K562 (cell line): Measurements from ENCODE around the gene BCAP31. TPM values are rescaled to one million over a fixed set of nuclear protein-coding genes. Genes with fewer than 3 reads are reported as not detected.
A peak's percentile ranks its signal among the peaks of the same experiment; 100 is the strongest.

Experiments
- C11orf30 ChIP-seq: fragments of 450-650 bp; IDR thresholded peaks from 2 replicates; pipeline ENCODE4 v1.6.1; 2016; ENCODE audit warnings: low read depth, mild to moderate bottlenecking
- CBX2 ChIP-seq: fragments of 200-600 bp; sonication (generic); IDR thresholded peaks from one replicate; pipeline ENCODE4 v1.6.1; 2012; ENCODE audit warnings: mild to moderate bottlenecking, low read length, inconsistent platforms; ENCODE audit not compliant: insufficient read depth, poor library complexity, severe bottlenecking
- ELK1 ChIP-seq: sonication (generic); formaldehyde crosslinking; IDR thresholded peaks from 2 replicates; pipeline ENCODE4 v1.8.1; 2022; ENCODE audit warnings: missing genetic modification reagents
- ILK ChIP-seq: fragments of 450-650 bp; IDR thresholded peaks from 2 replicates; pipeline ENCODE4 v1.6.1; 2016; ENCODE audit warnings: missing genetic modification characterization, low read depth, mild to moderate bottlenecking, missing compliant biosample characterization, moderate library complexity, borderline replicate concordance
- MAX ChIP-seq: sonication (generic); formaldehyde crosslinking; IDR thresholded peaks from 2 replicates; pipeline ENCODE4 v1.9.0; 2022; ENCODE audit warnings: mild to moderate bottlenecking, missing genetic modification reagents
- MCM7 ChIP-seq, 2 experiments: fragments of 450-650 bp; IDR thresholded peaks; 2 replicates each; pipeline ENCODE4 v1.6.1; 2016 to 2018
- NEUROD1 ChIP-seq: fragments of 150-350 bp; IDR thresholded peaks from 2 replicates; pipeline ENCODE4 v1.6.1; 2014; ENCODE audit warnings: borderline replicate concordance, low read length, low read depth; ENCODE audit not compliant: partially characterized antibody
- NUFIP1 ChIP-seq: fragments of 450-650 bp; IDR thresholded peaks from 2 replicates; pipeline ENCODE4 v1.6.1; 2018; ENCODE audit not compliant: partially characterized antibody
- POLR2G ChIP-seq: fragments of 200-400 bp; formaldehyde crosslinking; IDR thresholded peaks from 2 replicates; pipeline ENCODE4 v1.6.1; 2017; ENCODE audit warnings: low read depth, mild to moderate bottlenecking, antibody characterized with exemption, low read length, moderate library complexity
- RREB1 ChIP-seq: fragments of 250-450 bp; sonication (Bioruptor Pico); IDR thresholded peaks from 2 replicates; pipeline ENCODE4 v1.4.0; 2020
- SAP30 ChIP-seq: fragments of 200-600 bp; sonication (generic); IDR thresholded peaks from 2 replicates; pipeline ENCODE4 v1.6.1; 2012; ENCODE audit warnings: borderline replicate concordance, low read depth, mild to moderate bottlenecking, moderate library complexity, low read length, control low read depth, inconsistent platforms; ENCODE audit not compliant: insufficient read depth, poor library complexity, severe bottlenecking
- SMAD4 ChIP-seq: fragments of 250-450 bp; sonication (Bioruptor Pico); conservative IDR thresholded peaks from 2 replicates; pipeline ENCODE4 v1.8.0; 2021; ENCODE audit warnings: inconsistent platforms, mild to moderate bottlenecking, moderate library complexity
- SMARCC2 ChIP-seq: fragments of 450-650 bp; IDR thresholded peaks from 2 replicates; pipeline ENCODE4 v1.6.1; 2017; ENCODE audit warnings: antibody characterized with exemption, moderate library complexity, mild to moderate bottlenecking, low read depth
- VEZF1 ChIP-seq: fragments of 200-800 bp; sonication (Bioruptor generic); IDR thresholded peaks from 2 replicates; pipeline ENCODE4 v1.6.1; 2017; ENCODE audit warnings: missing genetic modification characterization, missing compliant biosample characterization
- polyA plus RNA-seq, 8 experiments: library from polyadenylated mRNA; depleted of rRNA in 4 of 8; stranded (reverse) in 5 of 8; unstranded in 3 of 8; fragments of >200 nt; fragmentation: Nextera tagmentation in 2 of 8; fragmentation: Illumina TruSeq in 1 of 8; extraction: Ambion mirVana in 2 of 8; extraction: Trizol in 1 of 8; gene quantifications; 2 replicates each; pipeline versions ENCODE4 v1.2.1 to v1.2.3, GENCODE V29; 2011 to 2014; ENCODE audit warnings: inconsistent platforms in 1 of 8, missing spikeins in 1 of 8
- total RNA-seq, 7 experiments: library from RNA; depleted of rRNA in 6 of 7; stranded (reverse); fragments of >200 nt in 6 of 7; fragmentation: Illumina TruSeq in 2 of 7; extraction: Trizol in 2 of 7; gene quantifications; 2 replicates each; pipeline versions ENCODE4 v1.2.1 to v1.2.3, GENCODE V29; 2011 to 2021; ENCODE audit warnings: low replicate concordance in 1 of 7

Gene BCAP31
- total and polyA plus RNA-seq, 9 of the 15 experiments (the other 6 are each of a cell fraction or from before 2014, with no cell fraction given), result 156 to 683 (median 188) TPM

GRCh38 chrX:153765138-153766079, 41.2 kb upstream of the BCAP31 start (continued):
- no peak for TF ChIP-seq ELK1 (CRISPR knock-in tag)
- TF ChIP-seq POLR2G, result peak; percentile 89
- no peak for TF ChIP-seq CBX2
- peak; percentile 83 for TF ChIP-seq MAX (CRISPR knock-in tag)
- no peak for TF ChIP-seq RREB1 (CRISPR knock-in tag)
- peak; percentile 63 for TF ChIP-seq NEUROD1
- peak; percentile 39 for TF ChIP-seq VEZF1
- TF ChIP-seq ILK (tag), result no peak
- peak; percentile 32; the same call in 1 of the 2 replicates for TF ChIP-seq SMARCC2
- no peak for TF ChIP-seq C11orf30
- no peak for TF ChIP-seq NUFIP1
- no peak for TF ChIP-seq MCM7 (IDR thresholded peaks at IDR 0.05)
- TF ChIP-seq SAP30, result peak; percentile 11
- TF ChIP-seq SMAD4 (CRISPR knock-in tag), result peak; percentile 82
